ENCODE results near the gene PCYT2. TPM values are rescaled to one million over a fixed set of nuclear protein-coding genes. Genes with fewer than 3 reads are reported as not detected.
A peak's percentile ranks its signal among the peaks of the same experiment; 100 is the strongest.

Gene PCYT2
- total and polyA plus RNA-seq, 10 of the 15 experiments (the other 5 are each of a cell fraction or from before 2014, with no cell fraction given): 0.63 to 72.0 (median 45.0) TPM

GRCh38 chr17:81927152-81927652 lies 16.0 kb upstream of the PCYT2 start:
- CTCF ChIA-PET: interaction anchor here (0.8 to 1.7 kb wide), 7 partner anchors 9 to 92 kb away, joined by 3 to 8 read pairs (median 4); no protein-coding TSS in a partner anchor
- POLR2A ChIA-PET: interaction anchor here (0.9 to 2.0 kb wide), 6 partner anchors 10 to 216 kb away, joined by 3 to 8 read pairs (median 5); partner anchors contain the start of gene PYCR1
- SMC1A ChIA-PET (ENCODE audit: uncharacterized antibody, unreplicated experiment): interaction anchor here (1.5 kb wide), 1 partner anchor 10 kb away, joined by 6 read pairs; no protein-coding TSS in a partner anchor
- H3K27me3 ChIP-seq (replicated peaks in 1 of 2; ENCODE audit: control insufficient read depth in 2 of 2, insufficient read depth in 2 of 2, low read length in 1 of 2): no peaks in the 10 kb centered on the region
- no peak overlapping the region; the same call in 1 of the 2 replicates for H2AFZ ChIP-seq (ENCODE audit: control insufficient read depth, low read depth, low read length)
- peak overlapping the region; percentile 71 for H3K27ac ChIP-seq (ENCODE audit: control insufficient read depth, insufficient read depth)
- ATAC-seq (no peak), DNase-seq (ENCODE audit: low read depth, low spot score) (no peak), FAIRE-seq (no peak)
- H3K4me3 ChIP-seq: peak overlapping the region; percentile 83
- H3K36me3 ChIP-seq (ENCODE audit: control insufficient read depth in 2 of 2, insufficient read depth in 2 of 2, low read length in 1 of 2): peaks cover 0 to 2% of the 10 kb centered on the region in 2 experiments; a peak in 2 of 4 replicates
- WGBS (ENCODE audit: insufficient coverage, insufficient replicate concordance, low lambda C conversion rate, missing lambda C conversion rate): 0% methylated on average over 25 of the region's 78 CpGs
- H3K79me2 ChIP-seq (ENCODE audit: control insufficient read depth, insufficient read depth, low read length): peaks cover 38% of the 10 kb centered on the region
- H4K20me1 ChIP-seq (ENCODE audit: control insufficient read depth, insufficient read depth): no peaks in the 10 kb centered on the region; the same call in 1 of the 2 replicates
- peak overlapping the region; percentile 85 for H3K9ac ChIP-seq (ENCODE audit: control insufficient read depth, insufficient read depth, low read length)
- in situ Hi-C loops (cut with MboI): no loop called here
- peaks cover 27% of the 10 kb centered on the region for H3K4me1 ChIP-seq (ENCODE audit: control insufficient read depth, insufficient read depth, low read length)
- intact Hi-C loops (cut with micrococcal nuclease; ENCODE audit: unreplicated experiment): loop anchor here (5.0 kb wide), 2 partner anchors 40 to 55 kb away; partner anchors contain the start of gene ARHGDIA
- RAD21 ChIA-PET (ENCODE audit: unreplicated experiment): interaction anchor here (0.6 to 1.1 kb wide), 4 partner anchors 33 to 244 kb away, joined by 3 read pairs; partner anchors contain the start of genes ARL16 and P4HB
- peak overlapping the region; percentile 97; the same call in 1 of the 2 replicates for H3K4me2 ChIP-seq (ENCODE audit: control insufficient read depth, insufficient read depth)
- no peak for TF ChIP-seq PAX8 (IDR thresholded peaks at IDR 0.05)
- peak in 1 of 2 experiments; percentile 55; a peak in 2 of 3 replicates for TF ChIP-seq EGR1 (IDR thresholded peaks at IDR 0.05; ENCODE audit: borderline replicate concordance in 1 of 2, low read depth in 2 of 2, low read length in 2 of 2)
- peak; percentile 2; the same call in 1 of the 2 replicates for TF ChIP-seq POLR2A (IDR thresholded peaks at IDR 0.05; ENCODE audit: low read depth, low read length)
- BruUV-seq (replicated peaks): no TSS peak
- no peaks in the 10 kb centered on the region for H3K9me3 ChIP-seq (replicated peaks; ENCODE audit: control insufficient read depth, insufficient read depth, low read length)

GRCh38 chr17:81926451-81927151 lies 15.4 kb upstream of the PCYT2 start:
- Histone ChIP-seq H3K4me1 (ENCODE audit: control insufficient read depth, insufficient read depth, low read length) (peaks cover 27% of the 10 kb centered on the region), H3K27ac (ENCODE audit: control insufficient read depth, insufficient read depth) (peak overlapping the region; percentile 71), H2AFZ (ENCODE audit: control insufficient read depth, low read depth, low read length) (peak overlapping the region; percentile 28), H3K27me3 (replicated peaks in 1 of 2; ENCODE audit: control insufficient read depth in 2 of 2, insufficient read depth in 2 of 2, low read length in 1 of 2) (no peaks in the 10 kb centered on the region), H3K4me2 (ENCODE audit: control insufficient read depth, insufficient read depth) (peak overlapping the region; percentile 97), H3K36me3 (ENCODE audit: control insufficient read depth in 2 of 2, insufficient read depth in 2 of 2, low read length in 1 of 2) (peaks cover 0 to 6% of the 10 kb centered on the region in 2 experiments; a peak in 2 of 4 replicates), H3K9me3 (replicated peaks; ENCODE audit: control insufficient read depth, insufficient read depth, low read length) (no peaks in the 10 kb centered on the region), H3K9ac (ENCODE audit: control insufficient read depth, insufficient read depth, low read length) (peak overlapping the region; percentile 85), H4K20me1 (ENCODE audit: control insufficient read depth, insufficient read depth) (no peaks in the 10 kb centered on the region; the same call in 1 of the 2 replicates), H3K4me3 (peak overlapping the region; percentile 83), H3K79me2 (ENCODE audit: control insufficient read depth, insufficient read depth, low read length) (peaks cover 39% of the 10 kb centered on the region)
- ATAC-seq (peak; percentile 38), FAIRE-seq (peak; percentile 54), DNase-seq (ENCODE audit: low read depth, low spot score) (no peak)
- intact Hi-C loops (cut with micrococcal nuclease; ENCODE audit: unreplicated experiment): loop anchor here (5.0 kb wide), 2 partner anchors 41 to 54 kb away; partner anchors contain the start of gene ARHGDIA
- POLR2A ChIA-PET: interaction anchor here (0.5 to 2.0 kb wide), 6 partner anchors 10 to 257 kb away, joined by 3 to 8 read pairs (median 4); partner anchors contain the start of gene PYCR1
- BruUV-seq (replicated peaks): TSS peak; percentile 53
- RAD21 ChIA-PET (ENCODE audit: unreplicated experiment): interaction anchor here (0.6 to 1.1 kb wide), 6 partner anchors 9 to 243 kb away, joined by 3 to 4 read pairs (median 3); partner anchors contain the start of gene ARL16
- in situ Hi-C loops (cut with MboI): no loop called here
- WGBS (ENCODE audit: insufficient coverage, insufficient replicate concordance, low lambda C conversion rate, missing lambda C conversion rate): 2% methylated on average over 35 of the region's 46 CpGs
- SMC1A ChIA-PET (ENCODE audit: uncharacterized antibody, unreplicated experiment): interaction anchor here (1.5 kb wide), 1 partner anchor 9 kb away, joined by 6 read pairs; no protein-coding TSS in a partner anchor
- CTCF ChIA-PET: interaction anchor here (1.2 to 2.1 kb wide), 5 partner anchors 10 to 93 kb away, joined by 3 to 9 read pairs (median 5); no protein-coding TSS in a partner anchor
- TF ChIP-seq EP300 (IDR thresholded peaks at IDR 0.05; ENCODE audit: borderline replicate concordance in 1 of 2, control insufficient read depth in 1 of 2, low read depth in 2 of 2, low read length in 2 of 2): no peak
- TF ChIP-seq IRF3 (IDR thresholded peaks at IDR 0.05): no peak
- no peak for TF ChIP-seq ZNF274 (IDR thresholded peaks at IDR 0.05; ENCODE audit: insufficient read depth, insufficient read length)
- TF ChIP-seq SPI1 (IDR thresholded peaks at IDR 0.05; ENCODE audit: borderline replicate concordance, insufficient read depth, low read depth, low read length): peak; percentile 76
- peak; percentile 80 to 93 for TF ChIP-seq BHLHE40 (IDR thresholded peaks at IDR 0.05; ENCODE audit: borderline replicate concordance in 1 of 2, low read depth in 2 of 2, low read length in 1 of 2)
- TF ChIP-seq BACH1 (IDR thresholded peaks at IDR 0.05; ENCODE audit: borderline replicate concordance): peak; percentile 87
- no peak for TF ChIP-seq ZNF384 (IDR thresholded peaks at IDR 0.05; ENCODE audit: borderline replicate concordance, low read depth, low read length)
- no peak for TF ChIP-seq STAT3 (IDR thresholded peaks at IDR 0.05; ENCODE audit: low read depth, low read length)
- no peak; the same call in 1 of the 2 replicates for TF ChIP-seq HCFC1 (IDR thresholded peaks at IDR 0.05; ENCODE audit: low read length)
- no peak for TF ChIP-seq ZSCAN29 (IDR thresholded peaks at IDR 0.05)
- no peak for TF ChIP-seq CHD4 (IDR thresholded peaks at IDR 0.05)

All from GM12878 (cell line).